ENCODE measurements around the gene SLAIN2.
"Not testable (repeated sequence)": the region's sequence is repeated elsewhere in the genome, so short reads cannot be mapped to it uniquely, and the experiment has no call there.

Gene SLAIN2

GRCh38 chr4:48340965-48341775, at the start of gene SLAIN2:
TSS of gene SLAIN2 (plus strand) at chr4:48341529. CDS start at chr4:48341740, 211 bp downstream.
- peak; percentile 98 to 99 for DNase-seq (ENCODE audit: extremely low read depth in 1 of 2, low read depth in 1 of 2)

- DNase-seq (ENCODE audit: extremely low read depth in 1 of 2, low read depth in 1 of 2), result not testable (repeated sequence)
Measured at GRCh38 chr4:48292218-48292790, 49.0 kb upstream of the SLAIN2 start.

- DNase-seq (ENCODE audit: extremely low read depth in 1 of 2, low read depth in 1 of 2), result no peak
Measured at GRCh38 chr4:48295116-48295515, 46.2 kb upstream of the SLAIN2 start.

- no peak for DNase-seq (ENCODE audit: extremely low read depth in 1 of 2, low read depth in 1 of 2)
Measured at GRCh38 chr4:48296365-48296764, 45.0 kb upstream of the SLAIN2 start.

- DNase-seq (ENCODE audit: extremely low read depth in 1 of 2, low read depth in 1 of 2), result no peak
Measured at GRCh38 chr4:48297256-48297846, 44.0 kb upstream of the SLAIN2 start.

- no peak for DNase-seq (ENCODE audit: extremely low read depth in 1 of 2, low read depth in 1 of 2)
Measured at GRCh38 chr4:48299560-48299959, 41.8 kb upstream of the SLAIN2 start.

- no peak for DNase-seq (ENCODE audit: extremely low read depth in 1 of 2, low read depth in 1 of 2)
Measured at GRCh38 chr4:48300004-48300403, 41.3 kb upstream of the SLAIN2 start.

GRCh38 chr4:48305508-48305907, 35.8 kb upstream of the SLAIN2 start:
- no peak for DNase-seq (ENCODE audit: extremely low read depth in 1 of 2, low read depth in 1 of 2)

GRCh38 chr4:48307528-48307927, 33.8 kb upstream of the SLAIN2 start:
- DNase-seq (ENCODE audit: extremely low read depth in 1 of 2, low read depth in 1 of 2), result no peak

GRCh38 chr4:48308901-48309300, 32.4 kb upstream of the SLAIN2 start:
- no peak for DNase-seq (ENCODE audit: extremely low read depth in 1 of 2, low read depth in 1 of 2)

- no peak for DNase-seq (ENCODE audit: extremely low read depth in 1 of 2, low read depth in 1 of 2)
Measured at GRCh38 chr4:48311896-48312295, 29.4 kb upstream of the SLAIN2 start.

- DNase-seq (ENCODE audit: extremely low read depth in 1 of 2, low read depth in 1 of 2), result not testable (repeated sequence)
Measured at GRCh38 chr4:48314746-48315145, 26.6 kb upstream of the SLAIN2 start.

GRCh38 chr4:48315728-48316630, 25.4 kb upstream of the SLAIN2 start:
- DNase-seq (ENCODE audit: extremely low read depth in 1 of 2, low read depth in 1 of 2), result no peak

- no peak for DNase-seq (ENCODE audit: extremely low read depth in 1 of 2, low read depth in 1 of 2)
Measured at GRCh38 chr4:48321312-48321711, 20.0 kb upstream of the SLAIN2 start.

GRCh38 chr4:48322063-48322462, 19.3 kb upstream of the SLAIN2 start:
- DNase-seq (ENCODE audit: extremely low read depth in 1 of 2, low read depth in 1 of 2), result no peak

- no peak for DNase-seq (ENCODE audit: extremely low read depth in 1 of 2, low read depth in 1 of 2)
Measured at GRCh38 chr4:48324281-48324680, 17.0 kb upstream of the SLAIN2 start.

GRCh38 chr4:48329193-48329592, 12.1 kb upstream of the SLAIN2 start:
- no peak for DNase-seq (ENCODE audit: extremely low read depth in 1 of 2, low read depth in 1 of 2)

GRCh38 chr4:48329976-48330375, 11.4 kb upstream of the SLAIN2 start:
- DNase-seq (ENCODE audit: extremely low read depth in 1 of 2, low read depth in 1 of 2), result no peak

GRCh38 chr4:48331577-48332330, 9.6 kb upstream of the SLAIN2 start:
- DNase-seq (ENCODE audit: extremely low read depth in 1 of 2, low read depth in 1 of 2), result no peak

- no peak for DNase-seq (ENCODE audit: extremely low read depth in 1 of 2, low read depth in 1 of 2)
Measured at GRCh38 chr4:48332661-48333060, 8.7 kb upstream of the SLAIN2 start.

All from stimulated activated CD8-positive, alpha-beta memory T cell treated with anti-CD3 and anti-CD28 coated beads, Interleukin-7, amount 100 ng/mL, for 48 hours (primary cell).